ENCODE measurements around the gene SMTNL1.

The SMTNL1 gene
- total RNA-seq, result 0 to 0.07 reads per million in 2 donors

- DNase-seq, result no peak
Measured at GRCh38 chr11:57536947-57537619, at the start of gene SMTNL1. Gene SMTNL1 (plus strand): TSS chr11:57537595. CDS start chr11:57542643, 5,048 bp downstream.

- no peak for DNase-seq
Measured at GRCh38 chr11:57487920-57488659, 49.3 kb upstream of the SMTNL1 start.

DNA sequence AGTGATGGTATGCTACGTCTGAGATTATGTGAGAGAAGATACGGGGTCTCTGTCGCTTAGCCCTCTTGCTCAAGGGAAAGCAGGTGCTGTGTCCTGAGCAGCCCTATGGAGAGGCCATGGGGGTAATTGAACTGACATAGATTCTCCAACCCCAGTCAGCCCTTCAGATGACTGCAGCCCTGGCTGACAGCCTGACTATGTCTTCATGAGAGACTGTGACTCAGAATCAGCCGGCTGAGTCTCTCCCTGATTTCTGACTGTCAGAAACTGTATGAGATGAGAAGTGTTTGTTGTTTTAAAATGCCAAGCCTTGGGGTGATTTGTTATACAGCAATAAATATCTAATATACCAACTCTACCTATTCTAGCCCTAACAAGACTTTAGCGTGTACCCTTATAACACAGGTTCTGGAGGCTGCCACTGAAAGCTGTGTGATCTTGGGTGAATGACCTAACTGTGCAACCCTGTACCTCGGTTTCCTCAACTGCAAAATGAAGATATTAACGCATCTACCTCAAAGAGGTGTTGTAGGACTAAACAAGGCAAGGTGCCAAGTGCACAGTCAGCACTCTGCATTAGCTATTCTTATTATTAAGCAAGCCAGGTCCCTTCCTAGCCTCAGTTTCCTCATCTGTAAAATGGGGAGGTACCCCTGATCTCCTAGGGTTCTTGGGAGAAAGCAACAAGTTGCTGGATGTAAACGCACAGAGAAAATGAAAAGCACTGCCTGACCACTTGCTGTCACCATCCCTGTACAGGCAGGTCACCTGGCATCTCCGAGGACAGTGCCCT, 46.7 kb upstream of the SMTNL1 start:
- no peak for DNase-seq

DNA sequence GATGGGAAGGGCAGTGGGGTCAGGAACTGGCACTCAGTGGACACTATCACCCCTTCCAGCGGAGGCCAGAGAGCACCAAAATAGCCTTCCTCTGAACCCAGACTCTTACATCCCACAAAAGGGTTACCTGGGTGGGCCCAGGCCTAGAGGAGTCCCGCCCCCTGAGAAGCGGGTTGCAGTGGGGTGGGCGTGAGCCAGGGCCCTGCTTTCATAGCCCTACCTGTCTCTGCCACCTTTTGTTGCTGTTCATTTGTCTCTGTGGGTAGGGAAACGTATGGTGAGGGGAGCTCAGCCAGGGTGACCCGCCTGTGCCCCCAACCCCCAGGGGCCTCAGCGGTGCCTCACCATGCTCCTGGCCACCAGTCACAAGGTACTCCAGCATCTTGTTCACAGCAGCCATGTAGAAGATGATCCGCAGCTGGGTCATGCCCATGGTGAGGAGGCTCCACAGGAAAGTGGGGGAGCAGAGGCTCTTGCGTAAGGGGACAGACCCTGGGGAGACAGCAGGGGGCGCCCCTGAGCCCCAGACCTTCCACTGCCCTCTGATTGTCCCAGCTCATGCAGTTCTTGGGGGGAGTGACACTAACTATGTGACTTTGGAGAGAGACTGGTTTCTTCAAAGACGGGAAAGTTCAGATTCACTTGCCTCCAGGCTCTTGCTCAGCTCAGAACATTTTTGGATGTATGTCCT, 45.9 kb upstream of the SMTNL1 start:
- DNase-seq, result peak in 3 of 5 experiments; percentile 30 to 57 (median 33)

DNA sequence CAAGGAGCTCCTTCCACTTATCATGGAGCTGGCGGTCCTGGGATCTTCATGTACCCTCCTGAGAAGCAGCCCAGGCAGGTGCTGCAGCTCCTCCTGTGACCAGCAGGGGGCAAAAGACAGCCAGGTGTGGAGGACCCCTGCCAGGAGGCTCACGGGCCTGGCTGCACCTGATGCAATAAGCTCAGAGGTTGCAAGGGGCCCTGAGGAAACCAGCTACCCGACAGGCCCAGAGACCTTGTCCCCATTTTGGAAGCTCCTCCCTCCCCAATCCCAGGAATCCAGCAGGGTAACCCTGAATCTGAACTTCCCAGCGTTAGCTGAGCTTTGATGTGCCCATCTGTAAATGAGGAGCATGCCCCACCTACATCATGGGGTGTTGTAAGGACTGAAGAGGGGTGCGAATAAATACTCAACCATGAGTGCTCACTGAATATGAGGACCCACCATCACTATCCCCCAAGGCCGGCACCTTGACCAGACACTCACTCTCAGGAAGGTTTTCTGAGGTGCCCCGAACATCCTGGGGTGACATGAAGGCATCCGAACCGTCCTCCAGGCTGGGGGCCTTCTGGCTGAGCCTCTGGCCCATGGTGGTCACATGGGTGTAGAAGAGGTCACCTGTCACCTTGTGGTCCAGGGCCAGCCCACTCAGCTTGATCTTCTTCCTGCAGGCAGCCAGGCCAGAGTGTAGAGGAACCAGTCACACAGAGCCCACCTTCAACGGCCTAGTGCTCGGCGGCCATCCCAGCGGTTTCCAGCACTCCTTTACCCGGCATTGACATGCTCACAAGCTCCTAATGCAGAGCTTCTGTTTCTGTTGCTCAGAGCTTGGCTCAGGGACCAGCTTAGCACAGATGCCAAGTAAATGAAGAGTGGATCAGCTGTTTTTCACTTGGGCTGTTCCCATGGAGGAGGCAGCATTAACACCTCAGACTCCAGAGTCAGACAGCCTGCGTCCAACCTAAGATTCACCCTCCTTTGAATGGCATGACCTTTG, 43.6 kb upstream of the SMTNL1 start:
- DNase-seq, result peak; percentile 45 to 64 (median 63)

GRCh38 chr11:57496109-57496820, 41.1 kb upstream of the SMTNL1 start:
- no peak for DNase-seq

- no peak for DNase-seq
Measured at GRCh38 chr11:57497303-57498247, 39.8 kb upstream of the SMTNL1 start.

- DNase-seq, result no peak
Measured at GRCh38 chr11:57498540-57498939, 38.9 kb upstream of the SMTNL1 start.

DNA sequence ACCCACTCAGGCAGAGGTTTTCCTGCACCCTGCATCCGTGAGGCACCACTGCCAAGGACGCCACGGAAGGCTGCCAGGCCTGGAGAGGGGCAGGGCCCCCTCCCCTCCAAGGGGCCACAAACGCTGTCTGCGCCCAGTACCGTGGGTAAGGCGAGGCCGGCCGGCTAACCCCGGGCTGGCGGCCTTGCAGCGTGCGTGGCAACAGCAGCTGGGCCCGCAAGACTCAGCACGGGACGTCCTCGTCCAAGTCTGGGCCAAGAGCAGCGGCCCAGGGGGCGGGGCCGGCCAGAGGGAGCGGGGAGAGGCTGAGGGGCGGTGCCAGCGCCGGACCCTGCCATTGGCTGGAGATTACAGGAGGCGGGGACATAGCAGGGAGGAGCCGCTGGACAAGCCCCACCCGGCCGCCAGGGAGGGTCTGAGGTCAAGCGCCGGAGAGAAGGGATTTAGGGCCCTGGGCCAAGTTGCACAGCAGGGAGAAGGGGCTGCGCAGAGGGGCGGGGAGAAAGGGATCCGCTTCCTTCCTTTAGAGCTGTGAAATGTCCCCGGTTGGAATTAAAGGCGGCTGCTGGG, 37.9 kb upstream of the SMTNL1 start:
- peak in 1 of 5 experiments; percentile 13 for DNase-seq

GRCh38 chr11:57499983-57500461, 37.4 kb upstream of the SMTNL1 start:
- no peak for DNase-seq

- DNase-seq, result no peak
Measured at GRCh38 chr11:57500515-57500914, 36.9 kb upstream of the SMTNL1 start.

- no peak for DNase-seq
Measured at GRCh38 chr11:57500926-57501325, 36.5 kb upstream of the SMTNL1 start.

GRCh38 chr11:57501953-57502352, 35.4 kb upstream of the SMTNL1 start:
- no peak for DNase-seq

DNA sequence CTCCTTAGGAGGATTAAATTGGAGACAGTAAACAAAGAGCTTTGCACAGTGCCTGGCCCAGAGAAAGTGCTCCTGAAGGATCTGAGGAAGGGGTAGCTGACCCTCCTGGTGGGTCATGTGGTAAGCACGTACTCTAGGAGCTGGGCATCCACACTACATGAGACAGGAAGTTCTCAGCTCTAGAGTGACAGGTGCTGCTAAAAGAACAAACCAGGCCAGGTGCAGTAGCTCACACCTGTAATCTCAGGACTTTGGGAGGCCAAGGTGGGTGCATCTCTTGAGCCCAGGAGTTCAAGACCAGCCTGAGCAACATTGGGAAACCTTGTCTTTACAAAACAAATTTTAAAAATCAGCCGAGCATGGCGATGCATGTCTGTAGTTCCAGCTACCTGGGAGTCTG, 35.0 kb upstream of the SMTNL1 start:
- DNase-seq, result no peak

- DNase-seq, result no peak
Measured at GRCh38 chr11:57502870-57503269, 34.5 kb upstream of the SMTNL1 start.

- DNase-seq, result no peak
Measured at GRCh38 chr11:57504511-57504910, 32.9 kb upstream of the SMTNL1 start.

DNA sequence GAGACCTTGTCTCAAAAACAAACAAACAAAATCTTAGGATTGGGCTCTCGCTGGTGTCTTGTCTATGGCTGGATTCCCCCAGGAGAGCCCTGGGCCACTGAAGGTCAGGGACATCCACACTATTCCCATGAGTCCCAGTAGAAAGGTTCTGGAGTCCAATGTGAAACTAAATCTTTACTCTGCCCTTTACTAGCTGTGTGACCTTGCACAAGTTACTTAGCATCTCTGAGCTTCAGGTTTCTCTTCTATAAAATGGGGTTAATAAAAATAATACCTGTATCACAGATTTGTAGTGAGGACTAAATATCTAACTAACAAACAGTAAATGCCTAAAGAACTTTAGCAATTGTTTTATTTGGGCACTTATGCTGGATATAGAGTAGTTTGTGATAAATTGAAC, 30.9 kb upstream of the SMTNL1 start:
- no peak for DNase-seq

DNA sequence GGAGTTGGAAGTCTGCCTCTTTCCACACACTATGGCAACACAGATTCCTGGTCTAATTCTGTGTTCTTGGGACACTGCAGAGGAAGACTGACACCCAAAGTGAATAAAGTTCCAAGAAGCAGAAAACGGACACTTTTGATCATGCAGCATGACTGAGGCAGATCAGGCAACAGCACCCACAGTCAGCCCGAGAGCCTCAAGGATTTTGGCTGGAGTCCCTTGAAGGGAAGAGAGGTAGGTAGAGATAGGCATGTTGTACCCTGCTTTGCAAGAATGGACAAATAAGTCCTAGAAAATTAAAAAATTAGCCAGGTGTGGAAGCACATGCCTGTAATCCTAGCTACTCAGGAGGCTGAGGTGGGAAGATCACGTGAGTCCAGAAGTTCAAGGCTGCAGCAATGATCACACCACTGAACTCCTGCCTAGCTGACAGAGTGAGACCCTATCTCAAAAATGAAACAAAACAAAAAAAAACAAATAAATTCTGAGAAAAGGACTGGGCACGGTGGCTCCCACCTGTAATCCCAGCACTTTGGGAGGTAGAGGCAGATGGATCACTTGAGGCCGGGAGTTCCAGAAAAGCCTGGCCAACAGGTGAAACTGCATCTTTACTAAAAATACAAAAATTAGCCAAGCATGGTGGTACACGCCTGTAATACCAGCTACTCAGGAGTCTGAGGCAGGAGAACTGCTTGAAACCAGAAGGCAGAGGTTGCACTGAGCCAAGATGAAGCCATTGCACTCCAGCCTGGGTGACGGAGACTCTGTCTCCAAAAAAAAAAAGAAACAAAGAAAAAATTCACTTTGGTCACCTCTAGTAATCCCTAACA, 28.8 kb upstream of the SMTNL1 start:
- no peak for DNase-seq
